H1 (cell line): Measurements from ENCODE around the gene CAST. TPM values are rescaled to one million over a fixed set of nuclear protein-coding genes. Genes with fewer than 3 reads are reported as not detected.

ENCODE experiments used
- BCL11A ChIP-seq, 2 experiments: IDR thresholded peaks; one replicate each; pipeline ENCODE4 v1.6.1; 2011; ENCODE audit warnings: low read depth in 2 of 2, low read length in 2 of 2, mild to moderate bottlenecking in 2 of 2
- EGR1 ChIP-seq: IDR thresholded peaks from 2 replicates; pipeline ENCODE4 v1.6.1; 2011; ENCODE audit warnings: low read depth, low read length, borderline replicate concordance
- EP300 ChIP-seq, 2 experiments: IDR thresholded peaks; 1 replicate in 1 of 2; 2 replicates in 1 of 2; pipeline ENCODE4 v1.6.1; 2011 to 2012; ENCODE audit warnings: low read depth in 2 of 2, low read length in 2 of 2, mild to moderate bottlenecking in 2 of 2, borderline replicate concordance in 1 of 2, inconsistent platforms in 1 of 2, moderate library complexity in 1 of 2
- KDM5A ChIP-seq: fragments of 200-600 bp; IDR thresholded peaks from 2 replicates; pipeline ENCODE4 v1.7.1; 2012; ENCODE audit warnings: mild to moderate bottlenecking, low read length, inconsistent platforms, mixed read lengths
- PHF8 ChIP-seq: fragments of 200-600 bp; sonication (generic); conservative IDR thresholded peaks from 2 replicates; pipeline ENCODE4 v1.7.1; 2012; ENCODE audit warnings: low read depth, mild to moderate bottlenecking, inconsistent platforms, low read length, moderate library complexity
- RBBP5 ChIP-seq: IDR thresholded peaks from 2 replicates; pipeline ENCODE4 v1.7.1; 2012; ENCODE audit warnings: low read depth, mild to moderate bottlenecking, inconsistent platforms, low read length, moderate library complexity, borderline replicate concordance
- SAP30 ChIP-seq: fragments of 300-600 bp; sonication (generic); IDR thresholded peaks from 2 replicates; pipeline ENCODE4 v1.7.1; 2012; ENCODE audit warnings: low read length, moderate library complexity, mild to moderate bottlenecking, inconsistent platforms; ENCODE audit not compliant: insufficient read depth, insufficient replicate concordance
- SIRT6 ChIP-seq: IDR thresholded peaks from one replicate; pipeline ENCODE4 v1.7.1; 2012; ENCODE audit warnings: low read length, inconsistent platforms
- YY1 ChIP-seq: IDR thresholded peaks from 2 replicates; pipeline ENCODE4 v1.6.1; 2011; ENCODE audit warnings: low read depth, mild to moderate bottlenecking, low read length
- ZNF274 ChIP-seq: IDR thresholded peaks from 2 replicates; pipeline ENCODE4 v1.7.0; 2012; ENCODE audit warnings: low read length, borderline replicate concordance; ENCODE audit errors: extremely low read depth
- polyA plus RNA-seq, 7 experiments: library from polyadenylated mRNA; depleted of rRNA in 3 of 7; stranded (reverse) in 5 of 7; unstranded in 2 of 7; fragments of >200 nt in 5 of 7; fragments of 200-250 nt in 2 of 7; gene quantifications; 1 replicate in 5 of 7; 2 replicates in 1 of 7; 4 replicates in 1 of 7; pipeline versions ENCODE4 v1.2.1 to v1.2.3, GENCODE V29; 2011 to 2013; ENCODE audit warnings: missing spikeins in 2 of 7, mixed read lengths in 2 of 7
- total RNA-seq: library from RNA; stranded (reverse); fragmentation: NEBNext Ultra II Directional; extraction: Animal tissue kit (Norgen Biotek cat#: 25700); gene quantifications from 2 replicates; pipeline ENCODE4 v1.2.1, GENCODE V29; 2021
- TF ChIP-seq, protein P1 (sequence below): fragments of 300-600 bp; sonication (generic); IDR thresholded peaks from 2 replicates; pipeline ENCODE4 v1.7.1; 2012; ENCODE audit warnings: low read length, moderate library complexity, mild to moderate bottlenecking, inconsistent platforms; ENCODE audit not compliant: insufficient replicate concordance

CAST gene
- total and polyA plus RNA-seq, 2 of the 8 experiments (the other 6 are each of a cell fraction or from before 2014, with no cell fraction given): 9.0 to 48.2 TPM

DNA sequence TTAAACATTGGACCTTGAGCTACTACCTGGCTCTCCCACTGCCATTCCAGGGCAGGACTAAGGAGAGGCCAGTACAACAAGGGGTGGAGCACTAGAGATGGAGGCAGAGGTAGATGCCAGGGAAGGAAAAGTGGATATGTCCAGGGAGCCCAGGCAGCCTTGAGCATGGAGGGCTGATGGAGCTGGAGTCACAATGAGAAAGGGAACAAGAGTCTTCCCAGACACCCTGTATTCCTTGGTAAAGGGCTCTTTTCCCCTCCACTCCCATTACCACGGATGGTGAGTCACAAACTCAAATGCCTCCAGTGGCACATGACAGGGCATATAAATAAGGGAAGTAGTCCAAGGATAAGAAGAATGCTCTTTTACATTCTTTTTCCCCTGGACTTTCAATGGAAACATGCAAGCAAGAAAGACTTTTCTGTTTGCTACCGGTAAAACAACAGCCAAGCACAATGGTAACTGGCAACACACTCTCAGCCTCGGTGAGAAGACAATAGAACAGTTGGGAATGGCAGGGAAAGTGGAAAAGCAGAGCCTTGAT, 128.9 kb downstream of the CAST start (continued):
- TF ChIP-seq, protein P1, sequence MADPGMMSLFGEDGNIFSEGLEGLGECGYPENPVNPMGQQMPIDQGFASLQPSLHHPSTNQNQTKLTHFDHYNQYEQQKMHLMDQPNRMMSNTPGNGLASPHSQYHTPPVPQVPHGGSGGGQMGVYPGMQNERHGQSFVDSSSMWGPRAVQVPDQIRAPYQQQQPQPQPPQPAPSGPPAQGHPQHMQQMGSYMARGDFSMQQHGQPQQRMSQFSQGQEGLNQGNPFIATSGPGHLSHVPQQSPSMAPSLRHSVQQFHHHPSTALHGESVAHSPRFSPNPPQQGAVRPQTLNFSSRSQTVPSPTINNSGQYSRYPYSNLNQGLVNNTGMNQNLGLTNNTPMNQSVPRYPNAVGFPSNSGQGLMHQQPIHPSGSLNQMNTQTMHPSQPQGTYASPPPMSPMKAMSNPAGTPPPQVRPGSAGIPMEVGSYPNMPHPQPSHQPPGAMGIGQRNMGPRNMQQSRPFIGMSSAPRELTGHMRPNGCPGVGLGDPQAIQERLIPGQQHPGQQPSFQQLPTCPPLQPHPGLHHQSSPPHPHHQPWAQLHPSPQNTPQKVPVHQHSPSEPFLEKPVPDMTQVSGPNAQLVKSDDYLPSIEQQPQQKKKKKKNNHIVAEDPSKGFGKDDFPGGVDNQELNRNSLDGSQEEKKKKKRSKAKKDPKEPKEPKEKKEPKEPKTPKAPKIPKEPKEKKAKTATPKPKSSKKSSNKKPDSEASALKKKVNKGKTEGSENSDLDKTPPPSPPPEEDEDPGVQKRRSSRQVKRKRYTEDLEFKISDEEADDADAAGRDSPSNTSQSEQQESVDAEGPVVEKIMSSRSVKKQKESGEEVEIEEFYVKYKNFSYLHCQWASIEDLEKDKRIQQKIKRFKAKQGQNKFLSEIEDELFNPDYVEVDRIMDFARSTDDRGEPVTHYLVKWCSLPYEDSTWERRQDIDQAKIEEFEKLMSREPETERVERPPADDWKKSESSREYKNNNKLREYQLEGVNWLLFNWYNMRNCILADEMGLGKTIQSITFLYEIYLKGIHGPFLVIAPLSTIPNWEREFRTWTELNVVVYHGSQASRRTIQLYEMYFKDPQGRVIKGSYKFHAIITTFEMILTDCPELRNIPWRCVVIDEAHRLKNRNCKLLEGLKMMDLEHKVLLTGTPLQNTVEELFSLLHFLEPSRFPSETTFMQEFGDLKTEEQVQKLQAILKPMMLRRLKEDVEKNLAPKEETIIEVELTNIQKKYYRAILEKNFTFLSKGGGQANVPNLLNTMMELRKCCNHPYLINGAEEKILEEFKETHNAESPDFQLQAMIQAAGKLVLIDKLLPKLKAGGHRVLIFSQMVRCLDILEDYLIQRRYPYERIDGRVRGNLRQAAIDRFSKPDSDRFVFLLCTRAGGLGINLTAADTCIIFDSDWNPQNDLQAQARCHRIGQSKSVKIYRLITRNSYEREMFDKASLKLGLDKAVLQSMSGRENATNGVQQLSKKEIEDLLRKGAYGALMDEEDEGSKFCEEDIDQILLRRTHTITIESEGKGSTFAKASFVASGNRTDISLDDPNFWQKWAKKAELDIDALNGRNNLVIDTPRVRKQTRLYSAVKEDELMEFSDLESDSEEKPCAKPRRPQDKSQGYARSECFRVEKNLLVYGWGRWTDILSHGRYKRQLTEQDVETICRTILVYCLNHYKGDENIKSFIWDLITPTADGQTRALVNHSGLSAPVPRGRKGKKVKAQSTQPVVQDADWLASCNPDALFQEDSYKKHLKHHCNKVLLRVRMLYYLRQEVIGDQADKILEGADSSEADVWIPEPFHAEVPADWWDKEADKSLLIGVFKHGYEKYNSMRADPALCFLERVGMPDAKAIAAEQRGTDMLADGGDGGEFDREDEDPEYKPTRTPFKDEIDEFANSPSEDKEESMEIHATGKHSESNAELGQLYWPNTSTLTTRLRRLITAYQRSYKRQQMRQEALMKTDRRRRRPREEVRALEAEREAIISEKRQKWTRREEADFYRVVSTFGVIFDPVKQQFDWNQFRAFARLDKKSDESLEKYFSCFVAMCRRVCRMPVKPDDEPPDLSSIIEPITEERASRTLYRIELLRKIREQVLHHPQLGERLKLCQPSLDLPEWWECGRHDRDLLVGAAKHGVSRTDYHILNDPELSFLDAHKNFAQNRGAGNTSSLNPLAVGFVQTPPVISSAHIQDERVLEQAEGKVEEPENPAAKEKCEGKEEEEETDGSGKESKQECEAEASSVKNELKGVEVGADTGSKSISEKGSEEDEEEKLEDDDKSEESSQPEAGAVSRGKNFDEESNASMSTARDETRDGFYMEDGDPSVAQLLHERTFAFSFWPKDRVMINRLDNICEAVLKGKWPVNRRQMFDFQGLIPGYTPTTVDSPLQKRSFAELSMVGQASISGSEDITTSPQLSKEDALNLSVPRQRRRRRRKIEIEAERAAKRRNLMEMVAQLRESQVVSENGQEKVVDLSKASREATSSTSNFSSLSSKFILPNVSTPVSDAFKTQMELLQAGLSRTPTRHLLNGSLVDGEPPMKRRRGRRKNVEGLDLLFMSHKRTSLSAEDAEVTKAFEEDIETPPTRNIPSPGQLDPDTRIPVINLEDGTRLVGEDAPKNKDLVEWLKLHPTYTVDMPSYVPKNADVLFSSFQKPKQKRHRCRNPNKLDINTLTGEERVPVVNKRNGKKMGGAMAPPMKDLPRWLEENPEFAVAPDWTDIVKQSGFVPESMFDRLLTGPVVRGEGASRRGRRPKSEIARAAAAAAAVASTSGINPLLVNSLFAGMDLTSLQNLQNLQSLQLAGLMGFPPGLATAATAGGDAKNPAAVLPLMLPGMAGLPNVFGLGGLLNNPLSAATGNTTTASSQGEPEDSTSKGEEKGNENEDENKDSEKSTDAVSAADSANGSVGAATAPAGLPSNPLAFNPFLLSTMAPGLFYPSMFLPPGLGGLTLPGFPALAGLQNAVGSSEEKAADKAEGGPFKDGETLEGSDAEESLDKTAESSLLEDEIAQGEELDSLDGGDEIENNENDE: no peak
- no peak for TF ChIP-seq ZNF274
- no peak for TF ChIP-seq KDM5A
- TF ChIP-seq EGR1: no peak
- TF ChIP-seq SAP30: no peak
- no peak for TF ChIP-seq EP300 (IDR thresholded peaks at IDR 0.05; ENCODE audit: borderline replicate concordance in 1 of 2, low read depth in 2 of 2, low read length in 2 of 2)
- no peak for TF ChIP-seq YY1
- no peak for TF ChIP-seq PHF8
- TF ChIP-seq SIRT6: no peak
- TF ChIP-seq BCL11A (IDR thresholded peaks at IDR 0.05; ENCODE audit: low read depth in 2 of 2, low read length in 2 of 2): no peak
- TF ChIP-seq RBBP5: no peak
